Small intestine (tissue), 7 donors: ENCODE results near the gene HTATIP2. TPM values are rescaled to one million over a fixed set of nuclear protein-coding genes. Genes with fewer than 3 reads are reported as not detected.
A peak's percentile ranks its signal among the peaks of the same experiment; 100 is the strongest.

Experiments used
- DNase-seq, 2 donors: peaks; one replicate each; pipeline versions ENCODE4 v3.0.0 to v3.0.0-alpha.2; 2013
- FAIRE-seq: peaks from 2 replicates; lab custom pipeline; 2012; peaks lifted over from hg19 to GRCh38; lab: Jason Lieb, UNC
- H3K27ac ChIP-seq, 3 donors: one replicate each; pipeline ENCODE4 v1.5.1; 2013; ENCODE audit warnings: low read length in 2 of 3, mild to moderate bottlenecking in 2 of 3, control low read depth in 1 of 3, inconsistent platforms in 1 of 3, low read depth in 1 of 3, moderate library complexity in 1 of 3
- H3K27me3 ChIP-seq, 3 donors: one replicate each; pipeline ENCODE4 v1.6.1; 2013; ENCODE audit warnings: low read length in 3 of 3, inconsistent platforms in 1 of 3; ENCODE audit not compliant: control insufficient read depth in 3 of 3, insufficient read depth in 3 of 3
- H3K36me3 ChIP-seq, 3 donors: one replicate each; pipeline ENCODE4 v1.6.1; 2013; ENCODE audit warnings: low read length in 3 of 3, inconsistent platforms in 1 of 3, low read depth in 1 of 3, mild to moderate bottlenecking in 1 of 3, moderate library complexity in 1 of 3; ENCODE audit not compliant: control insufficient read depth in 3 of 3, insufficient read depth in 2 of 3
- H3K4me1 ChIP-seq, 3 donors: one replicate each; pipeline ENCODE4 v1.6.1; 2013; ENCODE audit warnings: low read length in 2 of 3, inconsistent platforms in 1 of 3, low read depth in 1 of 3, mild to moderate bottlenecking in 1 of 3, moderate library complexity in 1 of 3; ENCODE audit not compliant: control insufficient read depth in 3 of 3, insufficient read depth in 2 of 3
- H3K4me3 ChIP-seq, 3 donors: one replicate each; pipeline ENCODE4 v1.5.1; 2013; ENCODE audit warnings: low read length in 3 of 3, control low read depth in 1 of 3, inconsistent platforms in 1 of 3, low read depth in 1 of 3, mild to moderate bottlenecking in 1 of 3, moderate library complexity in 1 of 3
- H3K9me3 ChIP-seq, 2 donors: one replicate each; pipeline ENCODE4 v1.6.1; 2013; ENCODE audit warnings: low read depth in 1 of 2, low read length in 1 of 2; ENCODE audit not compliant: control insufficient read depth in 2 of 2, insufficient read depth in 1 of 2
- WGBS, 3 donors: extraction: QIAGEN DNeasy Blood & Tissue Kit; methylation state at CpG; one replicate each; pipeline ENCODE4 v1.1.7; 2013; 5-methylcytosine and 5-hydroxymethylcytosine counted together
- polyA plus RNA-seq, 4 donors: library from polyadenylated mRNA; stranded (reverse) in 3 of 4; unstranded in 1 of 4; fragments of 200-250 nt in 3 of 4; fragments of 120-200 nt in 1 of 4; gene quantifications; one replicate each; pipeline versions ENCODE4 v1.2.1 to v1.2.3, GENCODE V29; 2013
- donor health status: healthy with polysubstance abuse.
- donor health status: control.
- donor health status: control.
- donor health status: Bipolar disorder and iron deficiency.
- donor health status: healthy.

The HTATIP2 gene
- polyA plus RNA-seq, 4 donors, result 31.1 to 309 (median 172) TPM

DNA sequence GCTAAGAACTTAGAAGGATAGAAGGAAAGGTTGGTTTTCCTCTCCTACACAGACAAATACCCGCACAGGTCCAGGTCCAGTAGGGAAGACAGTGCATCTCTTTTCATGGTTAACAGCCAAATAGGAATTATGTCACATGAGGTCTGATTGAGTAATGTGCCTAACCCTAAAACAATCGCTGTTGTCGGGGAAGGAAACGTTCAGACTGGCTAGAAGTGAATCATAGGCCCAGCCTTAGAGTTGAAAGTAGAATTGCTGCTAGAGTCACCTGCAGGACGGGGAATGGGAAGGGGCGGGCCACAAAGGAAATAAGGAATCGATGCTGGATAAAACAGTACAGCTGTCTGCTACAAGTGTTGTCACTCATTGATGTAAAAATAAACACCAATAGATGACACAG lies 12.4 kb upstream of the HTATIP2 start:
- no peaks in the 10 kb centered on the region for H3K36me3 ChIP-seq
- H3K4me1 ChIP-seq, result peaks cover 0 to 7% (median 2%) of the 10 kb centered on the region in 3 donors
- no peak for DNase-seq
- H3K27ac ChIP-seq, result no peak overlapping the region
- no peak overlapping the region for H3K4me3 ChIP-seq
- 70 to 76% (median 76%) methylated on average over 7 of the region's 7 CpGs for WGBS, 3 donors
- FAIRE-seq, result no peak
- H3K9me3 ChIP-seq, result no peaks in the 10 kb centered on the region
- H3K27me3 ChIP-seq, result no peaks in the 10 kb centered on the region

DNA sequence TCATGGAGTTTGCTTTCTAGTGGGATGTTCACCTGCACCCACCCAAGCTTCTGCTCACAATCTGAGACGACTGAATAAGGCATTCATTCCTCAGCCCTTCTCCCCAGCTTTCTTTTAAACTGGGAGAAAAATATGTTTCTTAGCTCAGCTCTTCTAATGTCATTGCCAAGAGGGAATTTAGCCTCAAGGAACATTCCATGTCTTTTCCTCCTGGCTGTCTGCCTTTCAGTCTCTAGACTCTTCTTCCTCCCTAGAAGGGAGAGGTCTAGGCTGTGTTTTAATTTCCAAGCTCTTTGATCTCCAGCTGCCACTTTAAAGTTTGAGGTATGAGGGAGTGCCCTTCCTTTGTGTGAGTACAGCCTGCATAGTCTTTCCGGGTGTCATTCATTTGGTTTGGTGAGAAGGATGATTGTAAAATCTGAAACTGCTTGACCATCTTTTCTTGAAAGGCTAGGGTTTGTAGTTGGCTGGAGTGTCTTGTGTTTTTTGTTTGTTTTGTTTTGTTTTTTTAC lies 11.7 kb upstream of the HTATIP2 start:
- no peak overlapping the region for H3K27ac ChIP-seq
- DNase-seq (no peak), FAIRE-seq (no peak)

DNA sequence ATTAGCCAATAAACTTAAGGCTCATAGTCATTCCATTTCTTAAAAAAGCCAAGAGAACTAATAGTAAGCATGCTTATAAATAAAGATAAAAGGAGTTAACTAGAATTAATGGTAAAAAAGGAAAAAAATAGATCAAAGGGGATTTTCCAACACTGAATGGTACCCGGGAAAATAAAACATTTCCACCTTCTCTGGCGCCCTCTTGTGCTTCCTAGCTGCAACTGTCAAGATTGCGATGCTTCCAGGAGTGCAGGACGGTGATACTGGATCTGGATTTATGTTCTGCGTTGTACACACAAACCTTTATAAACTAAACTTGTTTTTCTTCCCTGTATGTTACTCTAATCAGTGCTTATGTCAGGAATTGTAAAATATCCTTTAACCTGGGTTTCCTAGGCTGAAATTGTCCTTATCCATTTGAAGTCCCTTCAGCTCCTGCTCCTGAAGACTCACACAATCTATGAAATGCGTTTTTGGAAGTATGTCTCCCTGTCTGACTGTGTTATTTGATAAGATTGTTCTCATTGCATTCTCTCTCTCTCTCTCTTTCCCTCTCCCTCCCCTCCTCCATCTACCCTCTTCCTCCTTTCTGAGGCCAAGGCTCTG lies 9.6 kb upstream of the HTATIP2 start:
- WGBS, 3 donors, result 7 to 11% (median 10%) methylated on average over 6 of the region's 6 CpGs
- Histone ChIP-seq H3K36me3 (no peaks in the 10 kb centered on the region), H3K27ac (no peak overlapping the region), H3K4me3 (no peak overlapping the region), H3K9me3 (no peaks in the 10 kb centered on the region), H3K27me3 (no peaks in the 10 kb centered on the region), H3K4me1 (peaks cover 2 to 21% (median 8%) of the 10 kb centered on the region in 3 donors)
- FAIRE-seq (no peak), DNase-seq (peak; percentile 51 to 57)

More for the DNA sequence above, 11.7 kb upstream of the HTATIP2 start:
- H3K27me3 ChIP-seq, result no peaks in the 10 kb centered on the region
- H3K4me1 ChIP-seq, result peaks cover 2 to 14% (median 3%) of the 10 kb centered on the region in 3 donors
- H3K9me3 ChIP-seq, result no peaks in the 10 kb centered on the region
- H3K36me3 ChIP-seq, result no peaks in the 10 kb centered on the region
- WGBS, 3 donors, result 30 to 56% (median 52%) methylated on average over 2 of the region's 2 CpGs
- H3K4me3 ChIP-seq, result no peak overlapping the region

DNA sequence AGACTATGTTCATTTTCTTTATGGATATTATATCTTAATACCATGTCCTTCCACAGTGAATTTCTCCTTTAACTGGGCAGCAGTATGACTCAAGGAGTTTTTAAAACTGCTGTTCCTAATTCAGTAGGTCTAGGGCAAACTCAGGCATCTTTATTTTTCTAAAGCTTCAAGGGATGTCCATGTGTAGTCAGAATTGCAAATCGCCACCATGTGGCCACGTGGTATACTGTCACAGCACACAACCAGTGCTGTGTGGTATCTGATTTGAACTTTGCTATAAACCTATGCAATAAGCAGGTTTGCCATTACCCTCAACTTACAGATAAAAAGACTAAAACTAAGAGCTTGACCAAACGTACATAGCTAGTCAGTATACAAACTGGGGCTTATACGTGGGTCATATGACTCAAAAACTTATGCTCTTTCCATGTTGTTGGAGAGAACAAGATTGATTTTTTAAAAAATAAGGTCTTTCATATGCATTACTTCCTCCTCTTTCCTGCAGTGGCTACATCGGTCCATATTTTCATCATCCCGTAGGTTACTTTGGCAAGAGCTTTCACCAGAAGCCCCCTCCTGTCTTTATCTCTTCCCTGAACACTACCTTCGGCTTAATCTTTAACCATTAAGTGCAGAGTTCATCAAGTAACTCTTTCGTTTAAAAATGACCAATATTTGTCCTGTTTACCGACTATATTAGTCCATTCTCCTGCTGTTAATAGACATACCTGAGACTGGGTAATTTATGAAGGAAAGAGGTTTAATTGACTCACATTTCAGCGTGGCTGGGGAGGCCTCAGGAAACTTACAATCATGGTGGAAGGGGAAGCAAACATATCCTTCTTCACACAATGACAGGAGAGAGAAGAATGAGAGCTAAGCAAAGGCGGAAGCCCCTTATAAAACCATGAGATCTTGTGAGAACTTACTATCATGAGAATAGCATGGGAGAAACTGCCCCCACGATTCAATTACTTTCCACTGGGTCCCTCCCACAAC lies 8.0 kb upstream of the HTATIP2 start:
- no peak for FAIRE-seq
- Histone ChIP-seq H3K9me3 (no peaks in the 10 kb centered on the region), H3K4me3 (no peak overlapping the region), H3K27me3 (no peaks in the 10 kb centered on the region), H3K36me3 (no peaks in the 10 kb centered on the region), H3K27ac (peak overlapping the region in 1 of 3 donors; percentile 53), H3K4me1 (peaks cover 4 to 21% (median 8%) of the 10 kb centered on the region in 3 donors)
- 10 to 37% (median 19%) methylated on average over 11 to 12 of the region's 12 CpGs for WGBS, 3 donors
- peak; percentile 76 to 85 for DNase-seq

DNA sequence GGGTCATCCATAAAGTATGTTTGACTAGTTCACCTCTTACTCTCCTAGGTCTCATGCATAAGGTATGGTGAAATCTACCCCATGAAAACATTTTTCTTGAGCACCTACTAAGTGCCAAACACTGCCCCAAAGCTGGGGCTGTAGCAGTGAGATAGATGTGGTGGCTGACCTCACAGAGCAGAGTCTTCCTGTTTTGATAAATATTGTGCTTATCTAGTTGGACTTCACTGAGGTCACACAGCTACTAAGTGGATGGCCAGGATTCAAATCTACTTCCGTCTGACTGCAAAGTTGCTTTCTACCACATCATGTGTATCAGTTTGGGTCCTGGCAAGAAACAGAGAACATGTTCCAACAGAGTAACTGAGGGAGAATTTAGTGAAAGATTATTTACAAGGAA lies 6.4 kb upstream of the HTATIP2 start:
- Histone ChIP-seq H3K9me3 (no peaks in the 10 kb centered on the region), H3K27me3 (no peaks in the 10 kb centered on the region), H3K36me3 (no peaks in the 10 kb centered on the region), H3K4me1 (peaks cover 5 to 21% (median 8%) of the 10 kb centered on the region in 3 donors), H3K27ac (peak overlapping the region in 1 of 3 donors; percentile 48), H3K4me3 (no peak overlapping the region)
- DNase-seq (peak in 1 of 2 donors; percentile 44), FAIRE-seq (no peak)
- WGBS, 3 donors, result 45 to 52% (median 52%) methylated on average over 1 of the region's 1 CpG

DNA sequence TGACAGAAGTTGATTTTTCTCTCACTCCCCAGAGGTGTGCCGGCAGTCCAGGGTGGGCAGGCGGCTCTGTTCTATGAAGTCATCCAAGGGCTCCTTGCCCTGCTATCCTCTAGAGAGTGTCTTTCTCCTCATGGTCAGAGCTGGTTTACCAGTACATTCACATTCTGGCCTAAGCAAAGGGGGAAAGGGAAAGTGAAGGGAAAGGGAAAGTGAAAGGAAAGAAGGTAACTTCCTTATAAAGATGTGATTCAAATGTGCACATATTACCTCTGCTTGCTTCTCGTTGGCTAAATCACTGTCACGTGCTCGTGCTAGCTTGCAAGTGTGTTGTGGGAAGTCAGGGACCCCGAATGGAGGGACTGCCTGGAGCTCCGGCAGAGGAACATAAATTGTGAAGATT lies 2.9 kb upstream of the HTATIP2 start:
- FAIRE-seq (no peak), DNase-seq (peak; percentile 62 to 92)
- Histone ChIP-seq H3K4me3 (no peak overlapping the region), H3K27ac (peak overlapping the region in 2 of 3 donors; percentile 53 to 85), H3K4me1 (peaks cover 5 to 21% (median 8%) of the 10 kb centered on the region in 3 donors), H3K9me3 (no peaks in the 10 kb centered on the region), H3K27me3 (no peaks in the 10 kb centered on the region), H3K36me3 (no peaks in the 10 kb centered on the region)
- WGBS, 3 donors, result 36 to 55% (median 46%) methylated on average over 7 of the region's 7 CpGs

DNA sequence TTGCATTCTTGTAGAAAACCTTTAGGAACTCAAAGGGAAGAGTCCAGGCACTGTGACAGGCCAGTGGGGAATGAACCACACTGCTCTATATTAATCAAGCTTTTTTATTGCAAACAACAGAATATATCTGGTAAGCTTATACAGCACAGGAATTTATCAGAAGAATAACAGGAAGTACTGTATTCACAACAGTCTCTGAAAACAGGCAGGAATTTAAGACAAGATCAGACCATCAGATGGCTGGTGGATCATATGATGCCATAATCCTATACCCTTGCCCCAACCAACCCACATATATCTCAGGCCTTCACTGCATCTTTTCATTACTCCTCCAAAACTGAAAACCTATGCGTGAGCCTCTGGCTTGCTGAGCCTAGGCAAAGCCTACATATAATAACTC lies 1.0 kb upstream of the HTATIP2 start:
- WGBS, 3 donors, result 0 to 5% (median 0%) methylated on average over 1 of the region's 1 CpG
- FAIRE-seq, result no peak

DNA sequence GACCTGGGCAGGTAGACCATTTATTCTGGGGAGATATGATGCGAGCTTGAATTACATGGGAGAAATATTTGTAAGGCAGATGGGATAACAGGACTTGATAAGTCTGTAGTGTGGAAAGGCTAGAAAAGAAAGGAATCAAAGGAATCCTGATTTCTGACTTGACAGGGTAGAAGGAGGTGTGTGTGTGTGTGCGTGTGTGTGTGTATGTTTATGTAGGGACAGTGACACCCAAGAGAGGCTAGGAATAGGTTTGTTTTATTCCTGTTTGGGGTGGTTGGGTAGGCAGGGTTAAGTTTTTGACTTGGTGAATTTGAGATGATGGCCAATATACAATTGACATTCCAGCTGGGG lies 390 bp upstream of the HTATIP2 start:
- DNase-seq (no peak), FAIRE-seq (no peak)
- Histone ChIP-seq H3K4me3 (peak overlapping the region; percentile 65 to 100 (median 86)), H3K27ac (peak overlapping the region in 2 of 3 donors; percentile 97 to 99), H3K36me3 (no peaks in the 10 kb centered on the region), H3K9me3 (no peaks in the 10 kb centered on the region), H3K27me3 (no peaks in the 10 kb centered on the region), H3K4me1 (peaks cover 2 to 17% (median 3%) of the 10 kb centered on the region in 3 donors)
- WGBS, 3 donors, result 62 to 83% (median 81%) methylated on average over 2 of the region's 2 CpGs

More for the DNA sequence above, 1.0 kb upstream of the HTATIP2 start:
- Histone ChIP-seq H3K27me3 (no peaks in the 10 kb centered on the region), H3K4me1 (peaks cover 3 to 18% (median 4%) of the 10 kb centered on the region in 3 donors), H3K4me3 (no peak overlapping the region), H3K9me3 (no peaks in the 10 kb centered on the region), H3K27ac (no peak overlapping the region), H3K36me3 (no peaks in the 10 kb centered on the region)
- DNase-seq, result no peak
